ENCODE results near the gene RNU1-1.
"Not testable (repeated sequence)": the region's sequence is repeated elsewhere in the genome, so short reads cannot be mapped to it uniquely, and the experiment has no call there.

The RNU1-1 gene

DNA sequence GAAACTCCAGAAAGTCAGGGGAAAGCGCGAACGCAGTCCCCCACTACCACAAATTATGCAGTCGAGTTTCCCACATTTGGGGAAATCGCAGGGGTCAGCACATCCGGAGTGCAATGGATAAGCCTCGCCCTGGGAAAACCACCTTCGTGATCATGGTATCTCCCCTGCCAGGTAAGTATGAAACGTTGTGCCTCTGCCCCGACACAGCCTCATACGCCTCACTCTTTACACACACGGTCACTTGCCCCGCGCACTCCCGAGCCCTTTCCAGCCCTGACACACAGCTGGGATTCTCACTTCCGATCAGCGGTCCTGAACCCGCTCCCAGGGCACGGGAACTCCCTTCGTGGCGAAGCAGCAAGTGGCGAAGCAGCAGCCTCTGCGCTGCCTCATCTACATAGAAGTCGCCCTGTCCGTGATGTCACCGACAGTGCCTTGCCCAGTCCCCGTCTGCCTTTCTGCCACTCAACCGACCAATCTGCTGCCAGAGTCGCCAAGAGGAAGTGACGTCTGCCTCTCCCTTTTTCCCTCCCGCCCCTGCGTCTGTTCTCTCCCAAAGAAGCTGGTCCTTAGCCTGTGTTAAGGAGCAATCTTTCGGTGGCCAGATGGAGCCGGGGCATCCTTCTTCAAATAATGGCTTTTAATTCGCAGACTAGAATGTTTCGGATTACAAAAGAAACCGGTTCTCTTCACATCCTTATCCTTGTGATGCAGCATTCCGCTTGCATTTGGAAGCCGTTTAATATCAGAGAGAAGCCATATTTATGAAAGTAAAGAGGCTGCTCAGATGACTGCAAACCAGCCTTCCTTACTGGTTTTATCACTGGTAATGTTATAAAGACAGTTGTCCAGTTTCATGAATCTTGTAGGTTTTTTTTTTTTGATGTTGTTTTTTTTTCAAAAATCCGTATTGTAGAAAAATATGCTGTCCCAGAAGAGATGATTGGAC lies at the start of gene RNU1-1:
RNU1-1 (minus strand) TSS at position 179 of the 949 bp plus-strand sequence.
- H3K4me1 ChIP-seq (ENCODE audit: control insufficient read depth, insufficient read depth, low read length); H3K9me3 ChIP-seq (ENCODE audit: control insufficient read depth, low read length); H3K4me3 ChIP-seq (ENCODE audit: low read length); H3K27me3 ChIP-seq (ENCODE audit: control insufficient read depth, insufficient read depth, low read length); H3K36me3 ChIP-seq (ENCODE audit: control insufficient read depth, insufficient read depth, low read length): not testable (repeated sequence)
- H3K9ac ChIP-seq (ENCODE audit: low read length), result peak within 1 kb of the TSS; percentile 71

DNA sequence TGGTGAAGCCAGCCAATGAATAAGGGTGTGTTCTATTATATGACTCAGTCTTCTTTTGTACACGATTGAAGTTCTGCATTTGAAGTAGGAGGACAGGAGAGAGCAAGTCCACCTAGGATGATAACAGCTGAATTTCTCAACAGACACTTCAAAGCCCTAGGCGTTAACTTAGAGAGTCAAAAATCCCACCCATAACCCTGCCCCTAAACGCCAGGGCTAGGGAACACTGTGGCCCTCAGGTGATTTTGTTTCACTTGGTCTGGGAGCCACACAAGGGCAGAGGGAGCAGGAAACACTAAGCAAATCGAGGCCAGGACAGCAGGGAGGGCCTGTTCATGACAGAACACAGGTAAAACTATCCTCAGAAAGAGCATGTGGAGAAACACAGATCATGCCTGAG lies 47.0 kb upstream of the RNU1-1 start:
- not testable (repeated sequence) for H3K9ac ChIP-seq (ENCODE audit: low read length); H3K4me3 ChIP-seq (ENCODE audit: low read length); H3K27me3 ChIP-seq (ENCODE audit: control insufficient read depth, insufficient read depth, low read length); H3K36me3 ChIP-seq (ENCODE audit: control insufficient read depth, insufficient read depth, low read length); H3K9me3 ChIP-seq (ENCODE audit: control insufficient read depth, low read length); H3K4me1 ChIP-seq (ENCODE audit: control insufficient read depth, insufficient read depth, low read length)

DNA sequence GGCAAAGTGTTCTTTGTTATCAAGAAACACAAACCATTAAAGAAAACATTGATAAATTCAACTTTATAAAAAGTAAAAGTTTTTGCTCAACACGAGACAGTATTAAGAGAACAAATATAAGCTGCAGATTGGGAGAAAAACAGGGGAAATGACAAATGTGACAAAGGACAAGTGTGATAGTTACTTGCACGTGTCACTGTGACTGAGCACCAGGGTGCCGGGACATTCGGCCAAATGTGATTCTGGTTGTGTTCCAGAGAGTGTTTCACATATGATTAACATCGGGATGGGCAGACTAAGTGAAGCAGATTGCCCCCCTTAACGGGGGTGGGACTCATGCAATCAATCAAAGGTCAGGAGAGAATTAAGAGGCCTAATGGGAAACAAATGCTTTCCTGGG lies 46.4 kb upstream of the RNU1-1 start:
- H3K36me3 ChIP-seq (ENCODE audit: control insufficient read depth, insufficient read depth, low read length); H3K27me3 ChIP-seq (ENCODE audit: control insufficient read depth, insufficient read depth, low read length); H3K4me1 ChIP-seq (ENCODE audit: control insufficient read depth, insufficient read depth, low read length); H3K9ac ChIP-seq (ENCODE audit: low read length); H3K4me3 ChIP-seq (ENCODE audit: low read length); H3K9me3 ChIP-seq (ENCODE audit: control insufficient read depth, low read length): not testable (repeated sequence)

DNA sequence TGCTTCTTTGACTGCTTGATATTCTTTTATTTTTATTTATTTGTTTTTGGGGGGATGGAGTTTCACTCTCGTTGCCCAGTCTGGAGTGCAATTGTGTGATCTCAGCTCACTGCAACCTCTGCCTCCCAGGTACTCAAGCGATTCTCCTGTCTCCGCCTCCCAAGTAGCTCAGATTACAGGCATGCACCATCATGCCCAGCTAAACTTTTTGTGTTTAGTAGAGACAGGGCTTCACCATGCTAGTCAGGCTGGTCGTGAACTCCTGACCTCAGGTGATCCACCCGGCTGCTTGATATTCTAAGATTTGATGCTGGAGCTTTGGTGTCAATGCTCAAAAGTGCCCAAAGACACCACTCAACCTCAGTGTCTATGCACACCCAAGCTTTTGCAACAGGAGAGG lies 45.6 kb upstream of the RNU1-1 start:
- not testable (repeated sequence) for H3K9me3 ChIP-seq (ENCODE audit: control insufficient read depth, low read length); H3K4me3 ChIP-seq (ENCODE audit: low read length); H3K4me1 ChIP-seq (ENCODE audit: control insufficient read depth, insufficient read depth, low read length)

DNA sequence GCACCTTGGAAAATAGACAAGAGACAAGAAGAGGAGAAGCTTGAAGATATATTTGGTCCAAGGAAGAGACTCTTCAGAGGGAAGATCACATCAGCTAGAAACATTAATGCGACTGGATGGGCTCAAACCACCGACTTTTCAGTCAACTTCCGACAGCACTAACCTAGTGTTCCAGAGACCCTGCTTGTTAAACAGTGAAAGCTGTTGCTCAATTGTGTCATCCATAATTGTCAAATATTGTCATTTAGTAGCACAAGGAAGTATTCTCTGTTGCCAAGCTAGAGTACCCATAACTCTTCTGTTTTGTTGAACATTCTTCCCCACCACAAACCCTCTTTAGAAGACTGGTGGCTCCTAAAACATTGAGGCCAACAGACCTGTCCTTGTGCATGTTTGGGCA lies 42.9 kb upstream of the RNU1-1 start:
- not testable (repeated sequence) for H3K4me1 ChIP-seq (ENCODE audit: control insufficient read depth, insufficient read depth, low read length); H3K4me3 ChIP-seq (ENCODE audit: low read length); H3K27me3 ChIP-seq (ENCODE audit: control insufficient read depth, insufficient read depth, low read length); H3K9me3 ChIP-seq (ENCODE audit: control insufficient read depth, low read length); H3K36me3 ChIP-seq (ENCODE audit: control insufficient read depth, insufficient read depth, low read length); H3K9ac ChIP-seq (ENCODE audit: low read length)

More for the DNA sequence above, 45.6 kb upstream of the RNU1-1 start:
- not testable (repeated sequence) for H3K27me3 ChIP-seq (ENCODE audit: control insufficient read depth, insufficient read depth, low read length); H3K9ac ChIP-seq (ENCODE audit: low read length); H3K36me3 ChIP-seq (ENCODE audit: control insufficient read depth, insufficient read depth, low read length)

DNA sequence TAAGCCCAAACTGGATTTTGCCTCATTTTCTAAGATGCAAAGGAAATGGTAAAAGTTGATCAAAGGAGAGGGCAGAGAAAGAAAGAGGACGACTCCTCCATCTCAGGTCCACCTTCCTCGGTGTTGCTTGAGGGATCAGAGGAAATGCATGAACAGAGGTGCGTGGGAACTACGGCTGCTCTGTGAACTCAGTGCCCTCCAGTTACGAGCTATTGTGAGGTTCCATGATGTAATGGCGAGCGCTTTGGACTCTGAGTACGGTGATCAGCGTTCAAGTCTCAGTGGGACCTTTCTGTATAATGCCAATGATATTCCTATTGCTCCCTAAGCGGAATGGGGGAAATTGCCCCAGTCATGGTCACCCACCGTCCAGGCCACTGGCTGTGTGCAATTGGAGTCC lies 39.2 kb upstream of the RNU1-1 start:
- not testable (repeated sequence) for H3K27me3 ChIP-seq (ENCODE audit: control insufficient read depth, insufficient read depth, low read length); H3K9ac ChIP-seq (ENCODE audit: low read length); H3K9me3 ChIP-seq (ENCODE audit: control insufficient read depth, low read length); H3K4me1 ChIP-seq (ENCODE audit: control insufficient read depth, insufficient read depth, low read length); H3K4me3 ChIP-seq (ENCODE audit: low read length); H3K36me3 ChIP-seq (ENCODE audit: control insufficient read depth, insufficient read depth, low read length)

DNA sequence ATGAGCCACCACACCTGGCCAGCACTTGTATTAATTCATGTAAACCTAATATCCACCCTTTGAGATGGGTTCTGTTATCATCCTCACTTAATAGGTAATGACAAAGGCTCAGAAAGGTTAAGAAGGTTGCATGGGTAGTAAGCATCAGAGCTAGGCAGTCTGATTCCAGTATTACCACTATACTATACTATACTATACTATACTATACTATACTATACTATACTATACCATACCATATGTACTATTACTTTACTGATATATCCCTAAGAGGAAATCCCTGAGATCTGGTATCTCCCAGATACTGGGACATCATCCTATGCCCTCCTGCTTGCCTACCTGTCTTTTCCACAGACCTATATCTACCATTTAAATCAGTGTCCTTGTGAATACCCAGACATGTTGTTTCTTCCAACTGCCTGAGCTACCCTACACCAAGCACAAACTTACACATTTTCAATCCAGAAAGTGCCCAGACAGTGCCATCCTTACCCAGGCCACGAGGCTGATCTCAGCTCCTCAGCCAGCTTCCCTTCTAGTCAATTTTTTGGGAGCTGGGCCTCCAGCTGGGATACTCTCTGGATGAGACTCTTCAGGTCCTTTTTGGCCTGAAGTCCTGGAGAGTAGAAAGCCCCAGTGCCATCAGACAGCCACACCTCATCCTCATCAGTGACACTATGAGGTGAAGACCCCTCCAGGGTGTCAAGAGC lies 36.3 kb upstream of the RNU1-1 start:
- not testable (repeated sequence) for H3K9me3 ChIP-seq (ENCODE audit: control insufficient read depth, low read length); H3K27me3 ChIP-seq (ENCODE audit: control insufficient read depth, insufficient read depth, low read length); H3K9ac ChIP-seq (ENCODE audit: low read length); H3K36me3 ChIP-seq (ENCODE audit: control insufficient read depth, insufficient read depth, low read length); H3K4me3 ChIP-seq (ENCODE audit: low read length); H3K4me1 ChIP-seq (ENCODE audit: control insufficient read depth, insufficient read depth, low read length)

DNA sequence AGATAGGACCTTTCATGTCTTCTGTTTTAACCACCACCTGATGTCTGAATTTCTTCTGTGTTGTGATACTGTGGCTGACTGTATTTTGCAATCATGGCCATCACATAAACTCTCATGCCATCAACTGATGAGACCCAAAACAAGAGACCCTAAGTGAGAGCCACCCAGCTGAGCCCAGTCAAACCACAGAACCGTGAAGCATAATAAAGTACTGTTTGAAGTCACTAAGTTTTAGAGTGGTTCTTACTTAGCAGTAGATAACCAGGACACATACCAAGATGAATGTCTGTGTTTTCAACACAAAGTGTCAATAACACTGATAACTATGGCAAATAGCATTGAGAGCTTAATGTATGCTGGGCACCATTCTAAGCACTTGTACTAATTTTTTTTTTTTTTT lies 35.5 kb upstream of the RNU1-1 start:
- H3K9ac ChIP-seq (ENCODE audit: low read length); H3K36me3 ChIP-seq (ENCODE audit: control insufficient read depth, insufficient read depth, low read length); H3K9me3 ChIP-seq (ENCODE audit: control insufficient read depth, low read length); H3K27me3 ChIP-seq (ENCODE audit: control insufficient read depth, insufficient read depth, low read length); H3K4me3 ChIP-seq (ENCODE audit: low read length); H3K4me1 ChIP-seq (ENCODE audit: control insufficient read depth, insufficient read depth, low read length): not testable (repeated sequence)

DNA sequence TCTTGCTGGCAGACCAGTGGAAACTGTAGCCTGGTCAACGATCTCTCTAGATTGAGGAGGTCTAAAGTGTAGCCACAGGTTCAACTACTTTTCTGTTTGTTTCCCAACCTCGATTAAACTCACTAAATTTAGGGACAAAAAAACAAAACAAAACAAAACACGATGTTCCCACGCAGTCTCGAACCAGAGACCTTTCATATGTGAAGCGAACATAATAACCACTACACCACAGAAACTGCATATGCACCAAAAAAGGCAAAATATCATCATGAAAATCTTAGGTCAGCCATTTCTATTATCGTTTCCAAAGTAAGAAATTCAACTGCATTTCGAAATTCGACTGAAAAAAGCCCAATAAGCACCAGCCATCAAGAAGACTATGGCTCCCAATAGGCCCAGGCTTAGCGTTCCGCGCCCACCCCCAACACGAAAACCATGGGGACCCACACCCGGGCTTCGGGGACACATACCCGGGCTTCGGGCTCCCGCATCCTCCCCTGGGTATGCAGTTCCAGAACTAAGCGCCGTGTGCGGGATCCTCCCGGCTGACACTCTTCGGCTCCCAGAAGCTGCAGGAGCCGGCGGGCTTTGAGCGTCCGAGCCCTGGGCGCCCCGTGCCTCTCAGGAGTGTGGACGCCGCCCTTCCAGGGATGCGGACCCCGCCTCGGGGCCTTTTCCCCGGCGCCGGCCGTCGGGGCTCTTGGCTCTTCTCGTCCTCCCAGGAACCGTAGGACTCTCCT lies 33.6 kb upstream of the RNU1-1 start:
- not testable (repeated sequence) for H3K9me3 ChIP-seq (ENCODE audit: control insufficient read depth, low read length); H3K9ac ChIP-seq (ENCODE audit: low read length); H3K27me3 ChIP-seq (ENCODE audit: control insufficient read depth, insufficient read depth, low read length); H3K36me3 ChIP-seq (ENCODE audit: control insufficient read depth, insufficient read depth, low read length); H3K4me1 ChIP-seq (ENCODE audit: control insufficient read depth, insufficient read depth, low read length); H3K4me3 ChIP-seq (ENCODE audit: low read length)

DNA sequence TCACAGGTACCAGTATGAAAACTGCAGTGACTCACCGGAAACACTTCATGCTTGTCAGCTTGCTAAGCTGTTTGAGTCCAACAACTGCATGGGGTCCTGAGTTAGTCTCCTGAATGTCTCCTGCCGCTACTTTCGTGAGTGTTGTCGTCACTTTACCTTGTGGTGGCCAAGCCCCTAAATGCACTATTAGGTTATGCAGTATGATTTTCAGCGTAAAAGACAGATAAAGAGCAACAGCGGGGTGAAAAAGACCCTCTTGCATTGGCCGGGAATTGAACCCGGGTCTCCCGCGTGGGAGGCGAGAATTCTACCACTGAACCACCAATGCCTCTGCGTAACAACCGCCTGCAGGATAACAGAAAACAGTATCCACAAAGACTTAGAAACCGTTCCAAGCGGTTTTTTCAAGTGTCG lies 31.6 kb upstream of the RNU1-1 start:
- not testable (repeated sequence) for H3K4me1 ChIP-seq (ENCODE audit: control insufficient read depth, insufficient read depth, low read length); H3K9me3 ChIP-seq (ENCODE audit: control insufficient read depth, low read length); H3K27me3 ChIP-seq (ENCODE audit: control insufficient read depth, insufficient read depth, low read length); H3K36me3 ChIP-seq (ENCODE audit: control insufficient read depth, insufficient read depth, low read length); H3K9ac ChIP-seq (ENCODE audit: low read length); H3K4me3 ChIP-seq (ENCODE audit: low read length)

DNA sequence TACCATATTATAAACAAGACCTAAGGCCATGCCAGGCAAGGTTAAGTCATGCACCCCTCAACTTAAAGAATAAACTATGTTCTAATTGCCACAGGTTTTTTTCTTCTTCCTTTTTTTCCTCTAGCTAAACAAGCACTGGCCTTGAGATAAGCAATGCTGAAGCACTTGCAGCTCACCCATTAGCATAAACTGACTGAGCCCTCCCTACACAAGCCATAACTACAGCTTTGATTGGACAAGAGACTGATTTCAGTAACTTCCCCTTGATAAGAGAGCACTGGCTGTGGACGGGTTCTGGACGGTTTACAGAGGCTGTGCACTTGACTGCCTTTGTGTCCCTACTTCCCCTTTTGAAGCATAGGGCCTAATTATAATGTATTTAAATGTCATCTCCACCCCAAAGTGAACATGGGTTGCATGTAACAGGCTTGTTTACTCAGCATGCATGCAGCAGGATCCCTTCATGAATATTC lies 26.4 kb upstream of the RNU1-1 start:
- H3K27me3 ChIP-seq (ENCODE audit: control insufficient read depth, insufficient read depth, low read length); H3K36me3 ChIP-seq (ENCODE audit: control insufficient read depth, insufficient read depth, low read length); H3K9ac ChIP-seq (ENCODE audit: low read length); H3K4me3 ChIP-seq (ENCODE audit: low read length); H3K4me1 ChIP-seq (ENCODE audit: control insufficient read depth, insufficient read depth, low read length); H3K9me3 ChIP-seq (ENCODE audit: control insufficient read depth, low read length): not testable (repeated sequence)

DNA sequence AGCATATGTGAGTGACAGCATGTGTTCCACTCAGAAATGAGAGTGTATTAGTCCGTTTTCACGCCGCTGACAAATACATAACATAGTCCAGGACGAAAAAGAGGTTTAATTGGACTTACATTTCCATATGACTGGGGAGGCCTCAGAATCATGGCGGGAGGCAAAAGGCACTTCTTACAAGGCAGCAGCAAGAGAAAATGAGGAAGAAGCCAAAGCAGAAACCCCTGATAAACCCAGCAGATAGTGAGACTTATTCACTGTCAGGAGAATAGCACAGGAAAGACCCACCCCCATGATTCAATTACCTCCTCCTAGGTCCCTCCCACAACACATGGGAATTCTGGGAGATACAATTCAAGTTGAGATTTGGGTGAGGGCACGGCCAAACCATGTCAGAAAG lies 23.4 kb upstream of the RNU1-1 start:
- not testable (repeated sequence) for H3K9me3 ChIP-seq (ENCODE audit: control insufficient read depth, low read length); H3K27me3 ChIP-seq (ENCODE audit: control insufficient read depth, insufficient read depth, low read length); H3K36me3 ChIP-seq (ENCODE audit: control insufficient read depth, insufficient read depth, low read length); H3K4me1 ChIP-seq (ENCODE audit: control insufficient read depth, insufficient read depth, low read length); H3K4me3 ChIP-seq (ENCODE audit: low read length); H3K9ac ChIP-seq (ENCODE audit: low read length)
